Activated naive CD4-positive, alpha-beta T cell treated with Interleukin-2 at 50 U/mL for 16 hours (primary cell): ENCODE results near the gene SYNPR.
"Not testable (repeated sequence)": the region's sequence is repeated elsewhere in the genome, so short reads cannot be mapped to it uniquely, and the experiment has no call there.

Experiments used
- DNase-seq: peaks from one replicate; pipeline ENCODE4 v3.0.0-alpha.2; 2020

The SYNPR gene

GRCh38 chr3:63278171-63279004 lies at the start of gene SYNPR:
SYNPR (plus strand) TSS chr3:63278308.
- DNase-seq, result no peak

DNA sequence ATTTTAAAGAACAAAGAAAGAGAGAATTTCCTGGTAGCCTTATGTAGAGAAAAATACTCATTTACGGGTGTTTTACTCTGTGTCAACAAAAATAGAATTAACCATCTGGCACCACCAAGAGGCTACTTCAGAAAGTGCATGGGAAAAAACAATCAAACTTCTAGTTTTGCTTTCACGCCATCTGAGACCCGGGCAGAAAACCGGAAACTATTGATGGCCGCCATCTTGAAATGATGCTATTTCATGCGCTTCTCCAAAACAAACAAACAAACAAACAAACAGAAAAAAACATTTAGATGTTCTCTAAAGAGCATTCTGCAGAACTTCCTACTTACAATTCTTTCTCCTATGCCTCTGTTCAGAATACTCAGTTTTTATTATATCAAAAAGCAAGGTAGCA lies 49.4 kb upstream of the SYNPR start:
- no peak for DNase-seq

- DNase-seq, result no peak
Observed at GRCh38 chr3:63230146-63230545, 48.0 kb upstream of the SYNPR start.

GRCh38 chr3:63231643-63232042 lies 46.5 kb upstream of the SYNPR start:
- DNase-seq, result no peak

DNA sequence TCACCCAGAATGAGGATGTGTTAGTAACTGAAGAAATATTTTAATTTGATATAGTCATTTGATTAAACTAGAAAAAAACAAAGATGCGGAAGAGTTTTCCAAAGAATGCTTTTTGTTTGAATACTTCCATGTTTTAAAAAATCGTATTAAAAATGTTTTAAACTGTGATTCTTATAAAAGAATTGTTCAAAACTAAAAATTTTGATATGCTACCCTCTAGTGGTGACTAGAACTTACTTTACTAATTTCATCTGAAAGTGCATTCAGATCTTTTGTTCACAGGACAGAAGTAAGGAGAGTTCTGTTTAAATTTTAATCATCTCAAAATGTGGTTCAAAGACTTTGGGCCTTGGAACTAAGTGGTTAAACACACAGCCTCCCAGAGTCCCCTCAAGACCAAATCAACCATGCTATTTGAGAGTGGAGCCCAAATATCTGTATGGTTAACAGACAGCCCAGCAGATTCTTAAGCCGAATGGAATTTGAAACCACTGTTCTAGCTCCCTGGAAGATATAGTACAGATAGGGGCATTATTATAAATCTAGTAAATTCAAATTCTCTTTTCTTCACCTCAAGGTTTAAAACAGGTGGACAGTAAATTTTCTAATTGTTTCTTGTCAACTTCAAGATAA lies 45.2 kb upstream of the SYNPR start:
- no peak for DNase-seq

DNA sequence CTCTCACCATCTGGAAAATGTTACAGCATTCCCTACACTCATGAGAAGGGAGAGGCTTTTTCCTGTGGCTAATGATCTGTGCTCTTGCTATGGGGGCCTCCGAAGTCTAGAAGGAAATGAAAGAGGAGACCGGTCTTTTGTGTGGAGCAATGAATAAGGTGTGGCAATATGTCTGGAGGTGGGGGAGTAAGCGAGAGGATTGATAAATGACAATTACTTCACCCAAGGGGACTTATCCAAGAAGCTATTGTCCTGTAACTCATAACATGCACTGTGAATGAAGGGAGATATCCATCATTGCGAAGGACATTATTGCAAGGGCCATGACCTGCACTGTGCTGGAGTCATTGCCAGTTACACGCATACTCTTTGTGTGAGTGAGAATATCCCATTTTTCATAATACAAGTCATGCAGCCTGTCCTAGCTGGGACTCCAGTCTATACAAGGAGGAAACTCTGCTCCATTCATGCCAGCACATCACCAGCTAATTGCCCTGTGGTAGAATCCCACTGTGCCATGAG lies 37.7 kb upstream of the SYNPR start:
- no peak for DNase-seq

DNA sequence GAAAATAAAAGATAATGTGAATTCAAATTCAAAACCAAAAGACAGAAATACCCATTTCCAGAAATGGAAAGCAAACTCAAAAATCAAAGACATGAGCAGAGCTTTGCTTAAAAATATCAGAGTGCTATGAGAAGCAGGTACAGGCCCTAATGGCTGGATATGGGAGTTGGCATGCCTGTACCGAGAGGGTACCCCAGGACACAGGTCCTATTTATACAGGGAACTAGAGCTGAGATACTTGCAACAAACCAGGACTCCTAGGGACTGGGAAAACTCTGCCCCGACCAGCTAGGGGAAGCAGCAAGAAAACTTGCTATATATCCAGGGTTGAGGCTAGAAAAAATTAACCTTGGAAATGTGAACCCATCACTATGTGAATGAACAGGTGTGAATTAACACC lies 36.0 kb upstream of the SYNPR start:
- DNase-seq, result no peak

- DNase-seq, result no peak
Observed at GRCh38 chr3:63244486-63244885, 33.6 kb upstream of the SYNPR start.

DNA sequence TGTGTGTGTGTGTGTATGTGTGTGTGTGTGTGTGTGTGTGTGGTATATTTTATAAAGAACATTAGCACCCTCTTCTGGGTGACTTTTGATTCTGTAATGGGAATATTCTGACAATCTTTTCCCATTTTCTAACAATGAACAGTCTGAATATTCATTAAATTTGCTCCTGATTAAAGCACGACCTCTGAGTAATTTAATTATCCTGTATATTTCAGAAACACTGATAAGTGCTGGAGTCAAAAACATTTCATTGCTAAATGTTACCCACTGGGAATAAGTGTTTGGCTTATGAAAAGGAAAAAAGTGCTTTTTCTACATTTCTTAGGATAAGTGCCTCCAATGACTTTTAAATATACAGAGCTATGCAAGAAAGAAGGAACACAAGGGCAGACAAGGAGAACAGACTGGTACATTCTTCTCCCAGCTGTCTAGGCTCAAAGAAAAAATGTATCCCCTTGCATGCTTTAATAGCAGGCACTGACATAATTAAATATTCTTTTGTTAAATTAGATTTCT lies 32.3 kb upstream of the SYNPR start:
- no peak for DNase-seq

GRCh38 chr3:63248015-63248414 lies 30.1 kb upstream of the SYNPR start:
- DNase-seq, result no peak

- no peak for DNase-seq
Observed at GRCh38 chr3:63251499-63251898, 26.6 kb upstream of the SYNPR start.

DNA sequence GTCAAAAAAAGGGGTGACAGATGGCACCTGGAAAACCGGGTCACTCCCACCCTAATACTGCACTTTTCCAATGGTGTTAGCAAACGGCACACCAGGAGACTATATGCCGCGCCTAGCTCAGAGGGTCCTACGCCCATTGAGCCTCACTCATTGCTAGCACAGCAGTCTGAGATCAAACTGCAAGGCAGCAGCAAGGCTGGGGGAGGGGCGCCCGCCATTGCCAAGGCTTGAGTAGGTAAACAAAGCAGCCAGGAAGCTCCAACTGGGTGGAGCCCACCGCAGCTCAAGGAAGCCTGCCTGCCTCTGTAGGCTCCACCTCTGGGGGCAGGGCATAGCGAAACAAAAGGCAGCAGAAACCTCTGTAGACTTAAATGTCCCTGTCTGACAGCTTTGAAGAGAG lies 22.3 kb upstream of the SYNPR start:
- not testable (repeated sequence) for DNase-seq

GRCh38 chr3:63264716-63265115 lies 13.4 kb upstream of the SYNPR start:
- no peak for DNase-seq

- DNase-seq, result no peak
Observed at GRCh38 chr3:63274359-63274758, 3.7 kb upstream of the SYNPR start.

DNA sequence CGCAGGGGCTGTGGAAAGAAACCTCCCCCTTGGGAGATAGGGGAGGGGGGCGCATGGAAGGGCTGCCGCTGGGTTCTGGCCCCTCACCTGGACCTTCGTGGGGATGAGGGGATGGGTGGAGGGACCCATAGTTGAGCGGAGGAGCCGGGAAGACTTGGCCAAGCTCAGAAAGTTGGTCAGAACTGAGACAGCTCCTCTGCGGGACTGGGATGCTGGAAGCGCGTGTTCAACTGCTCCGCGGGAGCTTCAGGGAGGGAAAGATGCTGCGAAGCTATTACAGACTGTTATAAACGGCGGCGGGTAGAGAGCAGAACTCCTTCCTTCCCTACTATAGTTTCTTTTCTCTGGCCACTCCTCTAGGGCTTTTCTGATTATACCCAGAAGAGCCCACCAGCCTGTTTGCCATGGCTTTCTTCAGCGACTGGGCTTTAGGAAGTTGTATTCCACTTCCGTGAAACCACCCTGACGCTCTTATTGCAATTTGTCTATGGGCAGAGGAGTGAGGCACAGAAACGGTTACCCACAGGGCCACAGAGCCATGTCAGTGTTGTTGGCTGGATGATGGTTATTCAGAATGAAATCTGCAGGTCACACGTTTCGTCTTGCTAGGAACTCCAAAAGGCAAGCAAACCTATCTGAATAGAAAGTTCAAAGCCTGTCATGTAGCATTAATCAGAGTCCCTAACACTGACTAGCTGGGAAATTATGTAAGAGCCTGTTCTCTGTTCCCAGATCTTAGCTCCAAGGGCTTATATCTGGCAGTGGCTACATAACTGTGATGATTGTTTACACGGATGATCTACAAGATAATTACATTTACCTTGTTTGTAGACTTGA lies 1.1 kb downstream of the SYNPR start:
- DNase-seq, result no peak

GRCh38 chr3:63287610-63288009 lies 9.5 kb downstream of the SYNPR start:
- no peak for DNase-seq

DNA sequence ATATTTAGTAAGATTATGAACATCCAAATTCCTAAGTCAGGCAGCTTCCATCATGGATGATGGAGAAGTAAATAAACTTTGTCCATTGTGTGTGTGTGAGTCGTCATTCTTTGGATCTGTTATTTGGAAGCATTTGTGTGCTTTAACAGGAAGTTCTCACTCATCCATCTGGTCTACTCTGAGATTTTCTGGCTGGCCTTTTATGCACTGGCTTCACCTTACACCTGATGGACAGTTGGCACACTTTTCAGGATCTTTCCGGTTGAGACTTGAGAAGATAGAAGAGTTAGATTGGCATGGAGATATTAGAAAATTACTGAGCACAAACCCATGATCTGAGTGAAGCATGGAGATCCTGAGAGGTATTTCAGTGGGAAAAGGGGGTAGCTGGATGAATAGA lies 12.6 kb downstream of the SYNPR start:
- DNase-seq, result no peak

GRCh38 chr3:63294332-63294731 lies 16.2 kb downstream of the SYNPR start:
- DNase-seq, result no peak

DNA sequence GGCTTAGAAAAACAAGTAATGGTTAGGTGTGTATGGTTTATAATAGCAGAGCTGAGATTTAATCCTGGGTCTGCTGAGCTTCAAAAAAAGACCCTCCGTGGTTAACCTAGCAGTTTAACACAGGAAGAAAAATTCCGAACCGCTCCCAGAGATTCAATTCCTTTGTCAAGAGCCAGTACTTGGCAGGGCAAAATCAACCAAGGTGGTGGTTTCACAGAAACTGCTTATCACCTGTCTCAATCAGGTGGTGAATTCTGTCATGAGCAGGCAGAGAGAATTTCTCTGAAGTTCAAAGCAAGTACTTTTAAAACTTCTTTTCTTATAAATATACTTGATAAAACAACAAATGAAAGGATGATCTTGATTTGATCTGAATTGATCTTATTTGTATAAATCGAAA lies 17.2 kb downstream of the SYNPR start:
- no peak for DNase-seq

GRCh38 chr3:63295806-63296205 lies 17.7 kb downstream of the SYNPR start:
- no peak for DNase-seq

DNA sequence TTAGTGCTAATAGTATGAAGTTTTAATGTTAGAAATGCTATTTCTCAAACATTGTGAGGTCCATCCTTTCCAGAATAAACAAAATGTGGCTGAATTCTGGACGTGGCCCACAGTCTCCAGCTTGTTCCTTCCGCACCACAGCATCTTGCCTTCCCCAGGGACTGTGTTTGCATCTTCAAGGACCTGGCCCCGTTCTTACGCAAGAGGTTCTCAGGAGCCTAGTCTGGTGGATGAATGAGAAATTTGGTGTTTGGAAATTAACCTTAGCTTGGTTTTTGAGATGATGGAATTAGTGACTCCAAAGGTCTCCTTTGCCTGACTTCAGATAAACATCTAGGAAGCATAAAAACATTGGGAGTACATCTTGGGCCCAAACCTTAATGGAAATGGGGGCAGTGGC lies 18.1 kb downstream of the SYNPR start:
- no peak for DNase-seq

DNA sequence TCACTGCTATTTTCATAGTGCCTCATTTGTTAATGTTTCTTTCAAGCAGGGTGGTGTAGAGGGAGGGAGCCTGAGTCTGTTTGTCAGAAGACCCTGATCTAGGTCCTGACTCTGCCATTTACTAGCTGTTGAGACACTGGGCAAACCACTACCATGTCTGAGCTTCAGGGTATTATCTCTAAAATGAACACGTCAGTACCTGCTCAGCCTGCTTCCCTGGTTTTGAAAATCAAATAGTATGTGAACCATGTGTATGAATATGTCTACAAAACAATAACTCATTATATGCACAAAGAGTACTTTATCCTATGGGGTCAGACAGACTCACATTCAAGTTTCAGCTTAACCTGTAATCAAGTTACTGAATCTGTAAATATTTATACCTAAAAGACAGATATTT lies 25.1 kb downstream of the SYNPR start:
- DNase-seq, result no peak

GRCh38 chr3:63304421-63304820 lies 26.3 kb downstream of the SYNPR start:
- DNase-seq, result no peak
